ENCODE results near the gene ABCA10. TPM values are rescaled to one million over a fixed set of nuclear protein-coding genes. Genes with fewer than 3 reads are reported as not detected.
"Not testable (repeated sequence)": the region's sequence is repeated elsewhere in the genome, so short reads cannot be mapped to it uniquely, and the experiment has no call there.

Gene ABCA10
- polyA plus RNA-seq (2013, experiment 1 of 2; ENCODE audit: insufficient read length), result 0.30 TPM
- 0.73 TPM for polyA plus RNA-seq (2013, experiment 2 of 2; ENCODE audit: insufficient read length)

GRCh38 chr17:69228576-69228975, at the start of gene ABCA10:
ABCA10 (minus strand) TSS chr17:69228824; CDS start chr17:69225358, 3,466 bp downstream.
- peak; percentile 1 for DNase-seq

- not testable (repeated sequence) for DNase-seq
Measured at GRCh38 chr17:69276279-69276678, 47.7 kb upstream of the ABCA10 start.

GRCh38 chr17:69275751-69276150, 47.1 kb upstream of the ABCA10 start:
- DNase-seq, result no peak

- DNase-seq, result no peak
Measured at GRCh38 chr17:69271023-69271422, 42.4 kb upstream of the ABCA10 start.

GRCh38 chr17:69269131-69269998, 40.7 kb upstream of the ABCA10 start:
- peak; percentile 93 for DNase-seq

- peak; percentile 40 for DNase-seq
Measured at GRCh38 chr17:69268543-69269014, 40.0 kb upstream of the ABCA10 start.

GRCh38 chr17:69267219-69267618, 38.6 kb upstream of the ABCA10 start:
- no peak for DNase-seq

- DNase-seq, result no peak
Measured at GRCh38 chr17:69265873-69266272, 37.2 kb upstream of the ABCA10 start.

- DNase-seq, result no peak
Measured at GRCh38 chr17:69254187-69254586, 25.6 kb upstream of the ABCA10 start.

GRCh38 chr17:69250641-69251040, 22.0 kb upstream of the ABCA10 start:
- no peak for DNase-seq

- DNase-seq, result peak; percentile 46
Measured at GRCh38 chr17:69246726-69247375, 18.2 kb upstream of the ABCA10 start.

- DNase-seq, result no peak
Measured at GRCh38 chr17:69246202-69246601, 17.6 kb upstream of the ABCA10 start.

GRCh38 chr17:69245617-69246016, 17.0 kb upstream of the ABCA10 start:
- no peak for DNase-seq

- no peak for DNase-seq
Measured at GRCh38 chr17:69239611-69240600, 11.3 kb upstream of the ABCA10 start.

- DNase-seq, result no peak
Measured at GRCh38 chr17:69236946-69237345, 8.3 kb upstream of the ABCA10 start.

- no peak for DNase-seq
Measured at GRCh38 chr17:69236464-69236863, 7.8 kb upstream of the ABCA10 start.

GRCh38 chr17:69235338-69236058, 6.9 kb upstream of the ABCA10 start:
- peak; percentile 82 for DNase-seq

GRCh38 chr17:69232650-69233049, 4.0 kb upstream of the ABCA10 start:
- DNase-seq, result no peak

GRCh38 chr17:69231521-69231920, 2.9 kb upstream of the ABCA10 start:
- DNase-seq, result no peak

GRCh38 chr17:69230939-69231338, 2.3 kb upstream of the ABCA10 start:
- DNase-seq, result no peak

GRCh38 chr17:69228018-69228417, 606 bp downstream of the ABCA10 start:
- no peak for DNase-seq

- no peak for DNase-seq
Measured at GRCh38 chr17:69227541-69227940, 1.1 kb downstream of the ABCA10 start.

Measured in fibroblast of skin of scalp (primary cell).